Prostate gland (tissue), 2 donors: ENCODE data around the gene TNIP1.

Experiments
- CTCF ChIP-seq, 4 experiments: fragments of 200-600 bp in 2 of 4; fragments of 450-650 bp in 2 of 4; sonication (generic) in 2 of 4; IDR thresholded peaks; 1 replicate in 3 of 4; 2 replicates in 1 of 4; pipeline ENCODE4 v1.5.1; 2016 to 2019; ENCODE audit warnings: antibody characterized with exemption in 4 of 4, mild to moderate bottlenecking in 2 of 4, moderate library complexity in 2 of 4
- POLR2A ChIP-seq: fragments of 450-650 bp; IDR thresholded peaks from one replicate; pipeline ENCODE4 v1.6.1; 2016; ENCODE audit warnings: antibody characterized with exemption, mild to moderate bottlenecking

GRCh38 chr5:151113651-151114050 is 32.8 kb upstream of the TNIP1 start:
- TF ChIP-seq CTCF (IDR thresholded peaks at IDR 0.05) (no peak), POLR2A (no peak)
